Measurements from ENCODE around the gene FGF19. TPM values are rescaled to one million over a fixed set of nuclear protein-coding genes. Genes with fewer than 3 reads are reported as not detected.

The FGF19 gene
- total RNA-seq, 4 donors from 2014 or later = not detected

DNA sequence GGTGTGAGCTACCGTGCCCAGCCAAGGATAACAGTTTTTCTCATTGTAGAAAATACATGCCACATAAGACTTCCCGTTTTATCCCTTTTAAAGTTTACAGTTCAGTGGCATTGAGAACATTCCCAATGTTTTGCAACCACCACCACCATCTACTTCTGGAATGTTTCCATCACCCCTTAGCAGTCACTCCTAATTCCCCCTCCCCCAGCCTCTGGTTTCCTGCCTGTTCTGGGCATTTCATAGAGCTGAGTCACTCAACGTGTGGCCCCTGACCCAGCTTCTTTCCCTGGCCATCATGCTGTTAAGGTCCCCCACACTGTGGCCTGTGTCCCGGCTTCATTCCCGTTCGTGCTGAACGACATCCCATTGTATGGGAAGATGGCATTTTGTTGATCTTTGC lies 40.6 kb upstream of the FGF19 start:
- TF ChIP-seq, protein P1, sequence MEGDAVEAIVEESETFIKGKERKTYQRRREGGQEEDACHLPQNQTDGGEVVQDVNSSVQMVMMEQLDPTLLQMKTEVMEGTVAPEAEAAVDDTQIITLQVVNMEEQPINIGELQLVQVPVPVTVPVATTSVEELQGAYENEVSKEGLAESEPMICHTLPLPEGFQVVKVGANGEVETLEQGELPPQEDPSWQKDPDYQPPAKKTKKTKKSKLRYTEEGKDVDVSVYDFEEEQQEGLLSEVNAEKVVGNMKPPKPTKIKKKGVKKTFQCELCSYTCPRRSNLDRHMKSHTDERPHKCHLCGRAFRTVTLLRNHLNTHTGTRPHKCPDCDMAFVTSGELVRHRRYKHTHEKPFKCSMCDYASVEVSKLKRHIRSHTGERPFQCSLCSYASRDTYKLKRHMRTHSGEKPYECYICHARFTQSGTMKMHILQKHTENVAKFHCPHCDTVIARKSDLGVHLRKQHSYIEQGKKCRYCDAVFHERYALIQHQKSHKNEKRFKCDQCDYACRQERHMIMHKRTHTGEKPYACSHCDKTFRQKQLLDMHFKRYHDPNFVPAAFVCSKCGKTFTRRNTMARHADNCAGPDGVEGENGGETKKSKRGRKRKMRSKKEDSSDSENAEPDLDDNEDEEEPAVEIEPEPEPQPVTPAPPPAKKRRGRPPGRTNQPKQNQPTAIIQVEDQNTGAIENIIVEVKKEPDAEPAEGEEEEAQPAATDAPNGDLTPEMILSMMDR (IDR thresholded peaks at IDR 0.05) = no peak
- no peak for TF ChIP-seq EP300 (IDR thresholded peaks at IDR 0.05; ENCODE audit: low read depth)
- no peak for TF ChIP-seq POLR2AphosphoS5 (IDR thresholded peaks at IDR 0.05)
- TF ChIP-seq POLR2A (IDR thresholded peaks at IDR 0.05) = no peak
- intact Hi-C loops (cut with DNase I; ENCODE audit: low total_unique reads) (no loop called here), in situ Hi-C loops (cut with MboI; ENCODE audit: low pct_ligation_motif_present in 1 of 4, low pct_unique_long_range_greater_than_20kb in 1 of 4, low sequenced_read_pairs in 3 of 4) (no loop called here)
- H3K27me3 ChIP-seq = peaks cover 7% of the 10 kb centered on the region
- DNase-seq = no peak
- no peaks in the 10 kb centered on the region for H3K9me3 ChIP-seq
- H3K36me3 ChIP-seq = no peaks in the 10 kb centered on the region
- WGBS, 2 donors (ENCODE audit: low coverage in 1 of 2) = 47 to 64% methylated on average over 6 to 7 of the region's 7 CpGs
- no peak overlapping the region for H3K4me3 ChIP-seq
- H3K27ac ChIP-seq = no peak overlapping the region
- no peaks in the 10 kb centered on the region for H3K4me1 ChIP-seq

DNA sequence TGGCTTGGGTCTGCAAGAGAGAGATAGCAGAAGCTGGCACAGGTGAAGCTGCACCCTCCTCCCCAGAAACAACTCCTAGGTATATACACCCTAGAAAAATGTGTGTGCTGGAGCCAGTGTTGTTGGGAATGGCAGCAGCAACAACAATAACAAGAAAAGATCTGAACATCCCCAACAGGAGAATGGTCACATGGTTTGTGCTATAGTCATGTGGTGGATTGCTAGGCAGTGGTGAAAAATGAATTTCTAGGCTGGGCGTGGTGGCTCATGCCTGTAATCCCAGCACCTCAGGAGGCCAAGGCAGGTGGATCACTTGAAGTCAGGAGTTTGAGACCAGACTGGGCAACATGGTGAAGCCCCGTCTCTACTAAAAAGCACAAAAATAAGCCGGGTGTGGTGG lies 31.0 kb upstream of the FGF19 start:
- Histone ChIP-seq H3K36me3 (no peaks in the 10 kb centered on the region), H3K4me3 (no peak overlapping the region), H3K4me1 (no peaks in the 10 kb centered on the region), H3K27ac (no peak overlapping the region), H3K9me3 (no peaks in the 10 kb centered on the region), H3K27me3 (no peaks in the 10 kb centered on the region)
- TF ChIP-seq POLR2AphosphoS5 (IDR thresholded peaks at IDR 0.05) = no peak
- no peak for TF ChIP-seq EP300 (IDR thresholded peaks at IDR 0.05; ENCODE audit: low read depth)
- no peak for TF ChIP-seq POLR2A (IDR thresholded peaks at IDR 0.05)
- TF ChIP-seq, protein P1 (IDR thresholded peaks at IDR 0.05) = no peak
- intact Hi-C loops (cut with DNase I; ENCODE audit: low total_unique reads) = no loop called here
- no peak for DNase-seq
- in situ Hi-C loops (cut with MboI; ENCODE audit: low pct_ligation_motif_present in 1 of 4, low pct_unique_long_range_greater_than_20kb in 1 of 4, low sequenced_read_pairs in 3 of 4) = no loop called here
- 97 to 100% methylated on average over 1 to 3 of the region's 3 CpGs for WGBS, 2 donors (ENCODE audit: low coverage in 1 of 2)

DNA sequence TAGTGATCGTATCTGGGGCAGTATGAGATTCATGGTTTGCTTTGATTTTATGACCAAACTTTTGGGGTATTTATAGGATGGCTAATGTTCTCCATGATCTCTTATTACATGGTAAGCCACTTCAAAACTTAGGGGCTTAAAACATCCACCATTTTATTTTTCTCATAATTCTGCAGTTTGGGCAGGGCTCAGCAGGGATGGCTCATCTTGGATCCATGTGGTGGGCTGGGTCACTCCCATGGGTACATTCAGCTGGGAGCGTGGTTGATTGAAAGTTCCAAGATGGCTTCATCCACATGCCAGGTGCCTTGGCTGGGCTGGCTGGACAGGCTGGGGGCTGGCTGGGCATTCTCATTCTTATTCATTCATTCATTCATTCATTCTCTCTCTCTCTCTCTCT lies 30.5 kb upstream of the FGF19 start:
- no peak for TF ChIP-seq EP300 (IDR thresholded peaks at IDR 0.05; ENCODE audit: low read depth)
- TF ChIP-seq POLR2A (IDR thresholded peaks at IDR 0.05) = no peak
- no peak for TF ChIP-seq POLR2AphosphoS5 (IDR thresholded peaks at IDR 0.05)
- TF ChIP-seq, protein P1 (IDR thresholded peaks at IDR 0.05) = no peak
- Histone ChIP-seq H3K27ac (no peak overlapping the region), H3K36me3 (no peaks in the 10 kb centered on the region), H3K9me3 (no peaks in the 10 kb centered on the region), H3K27me3 (peaks cover 2% of the 10 kb centered on the region), H3K4me1 (no peaks in the 10 kb centered on the region), H3K4me3 (no peak overlapping the region)
- in situ Hi-C loops (cut with MboI; ENCODE audit: low pct_ligation_motif_present in 1 of 4, low pct_unique_long_range_greater_than_20kb in 1 of 4, low sequenced_read_pairs in 3 of 4) = no loop called here
- intact Hi-C loops (cut with DNase I; ENCODE audit: low total_unique reads) = no loop called here
- 71 to 77% methylated on average over 1 to 2 of the region's 2 CpGs for WGBS, 2 donors (ENCODE audit: low coverage in 1 of 2)
- DNase-seq = no peak

DNA sequence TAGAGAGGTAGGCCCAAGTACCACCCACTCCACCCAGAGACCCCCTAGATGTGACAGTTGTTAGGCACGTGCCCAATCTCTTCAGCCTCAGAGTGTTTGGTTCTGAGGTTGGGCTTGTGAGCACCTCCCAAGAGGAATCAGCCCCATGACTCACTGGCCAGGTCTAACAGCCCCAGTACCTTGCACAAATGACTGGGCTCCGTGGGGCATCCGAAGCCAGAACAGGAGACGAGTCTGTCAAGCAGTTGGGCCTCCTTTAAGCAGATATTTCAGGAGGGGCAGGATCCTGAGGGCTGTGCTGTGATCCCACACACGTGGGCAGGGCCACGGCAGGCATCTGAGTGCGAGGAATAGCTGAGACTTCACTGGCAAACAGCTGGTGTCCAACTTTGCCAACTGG lies 29.1 kb upstream of the FGF19 start:
- intact Hi-C loops (cut with DNase I; ENCODE audit: low total_unique reads) = no loop called here
- H3K4me3 ChIP-seq = no peak overlapping the region
- no peaks in the 10 kb centered on the region for H3K4me1 ChIP-seq
- DNase-seq = no peak
- H3K27ac ChIP-seq = no peak overlapping the region
- 50 to 59% methylated on average over 1 to 7 of the region's 7 CpGs for WGBS, 2 donors (ENCODE audit: low coverage in 1 of 2)
- in situ Hi-C loops (cut with MboI; ENCODE audit: low pct_ligation_motif_present in 1 of 4, low pct_unique_long_range_greater_than_20kb in 1 of 4, low sequenced_read_pairs in 3 of 4) = no loop called here
- TF ChIP-seq POLR2A (IDR thresholded peaks at IDR 0.05) (no peak), EP300 (IDR thresholded peaks at IDR 0.05; ENCODE audit: low read depth) (no peak), POLR2AphosphoS5 (IDR thresholded peaks at IDR 0.05) (no peak)
- TF ChIP-seq, protein P1 (IDR thresholded peaks at IDR 0.05) = no peak
- no peaks in the 10 kb centered on the region for H3K36me3 ChIP-seq
- H3K27me3 ChIP-seq = peaks cover 16% of the 10 kb centered on the region
- no peaks in the 10 kb centered on the region for H3K9me3 ChIP-seq

All from transverse colon (tissue), 4 donors.